ENCODE measurements around the gene MGAT4A. TPM values are rescaled to one million over a fixed set of nuclear protein-coding genes. Genes with fewer than 3 reads are reported as not detected.
A peak's percentile ranks its signal among the peaks of the same experiment; 100 is the strongest.

Gene MGAT4A
- total RNA-seq, 4 donors from 2014 or later = 12.6 to 50.0 (median 16.1) TPM

DNA sequence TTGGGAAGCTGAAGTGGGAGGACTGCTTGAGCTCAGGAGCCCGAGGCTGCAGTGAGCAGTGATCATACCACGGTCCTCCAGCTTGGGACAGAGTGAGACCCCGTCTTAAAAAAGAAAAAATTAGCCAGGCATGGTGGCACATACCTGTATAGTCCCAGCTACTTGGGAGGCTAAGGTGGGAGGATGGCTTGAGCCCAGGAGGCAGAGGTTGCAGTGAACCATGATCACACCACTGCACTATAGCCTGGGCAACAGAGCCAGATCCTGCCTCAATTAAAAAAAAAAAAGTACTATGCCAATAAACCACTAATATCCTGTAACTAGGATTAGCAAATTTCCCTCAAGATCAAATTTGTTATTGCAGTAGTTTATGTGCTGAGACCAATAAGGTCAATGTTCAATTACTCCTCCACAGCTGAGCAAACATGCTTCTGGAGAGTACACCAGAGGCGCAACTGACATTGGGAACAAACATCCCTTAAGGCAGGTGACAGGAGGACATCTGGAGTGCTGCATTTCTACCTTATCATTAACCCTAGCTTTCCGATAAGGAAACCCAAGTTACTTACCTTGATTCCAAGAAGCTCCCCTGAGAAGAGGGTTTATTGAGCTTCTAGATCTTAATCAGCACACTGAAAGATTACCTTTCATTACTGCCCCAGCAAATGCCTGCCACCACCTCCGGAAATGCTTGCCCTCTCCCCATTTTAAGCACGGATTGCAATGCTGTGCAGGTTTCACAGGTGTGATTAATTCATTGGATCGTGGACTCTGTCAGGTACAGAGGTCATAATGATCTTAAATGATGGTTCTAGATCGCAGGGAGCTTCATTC lies 26.2 kb downstream of the MGAT4A start:
- TF ChIP-seq POLR2A (IDR thresholded peaks at IDR 0.05) (no peak), EP300 (IDR thresholded peaks at IDR 0.05) (no peak)
- TF ChIP-seq, protein P1, sequence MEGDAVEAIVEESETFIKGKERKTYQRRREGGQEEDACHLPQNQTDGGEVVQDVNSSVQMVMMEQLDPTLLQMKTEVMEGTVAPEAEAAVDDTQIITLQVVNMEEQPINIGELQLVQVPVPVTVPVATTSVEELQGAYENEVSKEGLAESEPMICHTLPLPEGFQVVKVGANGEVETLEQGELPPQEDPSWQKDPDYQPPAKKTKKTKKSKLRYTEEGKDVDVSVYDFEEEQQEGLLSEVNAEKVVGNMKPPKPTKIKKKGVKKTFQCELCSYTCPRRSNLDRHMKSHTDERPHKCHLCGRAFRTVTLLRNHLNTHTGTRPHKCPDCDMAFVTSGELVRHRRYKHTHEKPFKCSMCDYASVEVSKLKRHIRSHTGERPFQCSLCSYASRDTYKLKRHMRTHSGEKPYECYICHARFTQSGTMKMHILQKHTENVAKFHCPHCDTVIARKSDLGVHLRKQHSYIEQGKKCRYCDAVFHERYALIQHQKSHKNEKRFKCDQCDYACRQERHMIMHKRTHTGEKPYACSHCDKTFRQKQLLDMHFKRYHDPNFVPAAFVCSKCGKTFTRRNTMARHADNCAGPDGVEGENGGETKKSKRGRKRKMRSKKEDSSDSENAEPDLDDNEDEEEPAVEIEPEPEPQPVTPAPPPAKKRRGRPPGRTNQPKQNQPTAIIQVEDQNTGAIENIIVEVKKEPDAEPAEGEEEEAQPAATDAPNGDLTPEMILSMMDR (IDR thresholded peaks at IDR 0.05) = no peak
- Histone ChIP-seq H3K4me3 (no peak overlapping the region), H3K27me3 (no peaks in the 10 kb centered on the region), H3K36me3 (no peaks in the 10 kb centered on the region), H3K9me3 (no peaks in the 10 kb centered on the region), H3K27ac (no peak overlapping the region), H3K4me1 (peaks cover 0 to 58% (median 42%) of the 10 kb centered on the region in 4 donors)
- DNase-seq (ENCODE audit: low spot score in 2 of 2) = no peak
- WGBS, 2 donors = 88 to 89% methylated on average over 9 of the region's 9 CpGs

DNA sequence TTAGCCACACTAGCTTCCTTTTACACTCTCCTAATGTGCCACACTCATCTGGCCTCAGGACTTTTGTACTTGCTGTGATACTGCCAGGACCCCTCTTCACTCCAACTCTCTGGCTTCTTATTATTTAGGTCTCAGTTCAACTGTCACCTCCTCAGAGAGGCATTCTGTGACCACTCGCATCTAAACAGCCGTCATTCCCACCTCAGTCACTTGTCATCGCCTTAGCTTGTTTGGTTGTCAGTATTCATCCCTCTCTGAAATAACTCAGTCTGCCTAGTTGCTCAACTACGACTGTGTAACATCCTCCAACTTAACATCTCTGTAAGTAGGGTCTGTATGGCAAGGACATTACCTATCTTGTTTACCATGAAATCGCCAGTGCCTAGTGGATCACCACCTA lies 27.2 kb downstream of the MGAT4A start:
- H3K4me1 ChIP-seq = peaks cover 0 to 48% (median 32%) of the 10 kb centered on the region in 4 donors

DNA sequence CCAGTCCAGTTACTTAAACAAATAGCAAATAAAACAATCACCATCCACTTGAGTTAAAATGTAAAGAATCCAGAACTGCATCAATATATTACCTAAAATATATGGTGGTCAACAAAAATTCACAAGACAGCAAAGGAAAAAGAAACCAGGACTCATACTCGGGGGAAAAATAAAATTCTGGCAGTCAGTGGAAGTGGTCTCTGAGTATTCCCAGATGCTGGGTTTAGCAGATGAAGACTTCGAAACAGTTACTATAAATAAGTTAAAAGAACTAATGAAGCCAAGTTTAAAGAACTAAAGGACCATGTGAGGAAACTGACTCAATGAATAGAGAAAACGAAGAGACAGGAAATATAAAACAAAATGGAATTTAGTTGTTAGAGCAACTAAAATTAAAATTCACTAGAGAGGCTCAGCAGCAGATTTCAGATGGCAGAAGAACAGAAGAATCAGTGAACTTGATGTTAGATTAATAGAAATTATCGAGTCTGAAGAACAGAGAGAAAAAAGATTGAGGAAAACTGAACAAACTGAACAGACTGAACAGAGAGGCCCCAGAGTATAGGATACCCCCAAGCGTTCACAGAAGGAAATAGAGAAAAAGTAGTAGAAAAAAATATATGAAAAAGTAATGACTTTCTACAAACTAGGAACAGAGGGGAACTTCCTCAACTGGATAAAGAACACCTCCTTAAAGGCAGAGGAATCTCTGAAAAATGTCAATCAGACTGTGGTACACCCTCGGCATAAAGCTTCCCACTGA lies 27.9 kb downstream of the MGAT4A start:
- DNase-seq (ENCODE audit: low spot score in 2 of 2) = no peak
- Histone ChIP-seq H3K9me3 (no peaks in the 10 kb centered on the region), H3K4me1 (peaks cover 0 to 41% (median 30%) of the 10 kb centered on the region in 4 donors), H3K4me3 (no peak overlapping the region), H3K27me3 (no peaks in the 10 kb centered on the region), H3K27ac (peak overlapping the region in 2 of 4 donors; percentile 50 to 72), H3K36me3 (no peaks in the 10 kb centered on the region)
- WGBS, 2 donors = 40 to 41% methylated on average over 6 of the region's 6 CpGs
- TF ChIP-seq, protein P1 (IDR thresholded peaks at IDR 0.05) = no peak
- TF ChIP-seq EP300 (IDR thresholded peaks at IDR 0.05) (no peak), POLR2A (IDR thresholded peaks at IDR 0.05) (no peak)

More for the DNA sequence above, 27.2 kb downstream of the MGAT4A start:
- TF ChIP-seq POLR2A (IDR thresholded peaks at IDR 0.05) (no peak), EP300 (IDR thresholded peaks at IDR 0.05) (no peak)
- TF ChIP-seq, protein P1 (IDR thresholded peaks at IDR 0.05) = no peak
- DNase-seq (ENCODE audit: low spot score in 2 of 2) = no peak
- 74 to 90% methylated on average over 5 of the region's 5 CpGs for WGBS, 2 donors
- Histone ChIP-seq H3K36me3 (no peaks in the 10 kb centered on the region), H3K27me3 (no peaks in the 10 kb centered on the region), H3K4me3 (no peak overlapping the region), H3K9me3 (no peaks in the 10 kb centered on the region), H3K27ac (peak overlapping the region in 2 of 4 donors; percentile 50 to 72)

DNA sequence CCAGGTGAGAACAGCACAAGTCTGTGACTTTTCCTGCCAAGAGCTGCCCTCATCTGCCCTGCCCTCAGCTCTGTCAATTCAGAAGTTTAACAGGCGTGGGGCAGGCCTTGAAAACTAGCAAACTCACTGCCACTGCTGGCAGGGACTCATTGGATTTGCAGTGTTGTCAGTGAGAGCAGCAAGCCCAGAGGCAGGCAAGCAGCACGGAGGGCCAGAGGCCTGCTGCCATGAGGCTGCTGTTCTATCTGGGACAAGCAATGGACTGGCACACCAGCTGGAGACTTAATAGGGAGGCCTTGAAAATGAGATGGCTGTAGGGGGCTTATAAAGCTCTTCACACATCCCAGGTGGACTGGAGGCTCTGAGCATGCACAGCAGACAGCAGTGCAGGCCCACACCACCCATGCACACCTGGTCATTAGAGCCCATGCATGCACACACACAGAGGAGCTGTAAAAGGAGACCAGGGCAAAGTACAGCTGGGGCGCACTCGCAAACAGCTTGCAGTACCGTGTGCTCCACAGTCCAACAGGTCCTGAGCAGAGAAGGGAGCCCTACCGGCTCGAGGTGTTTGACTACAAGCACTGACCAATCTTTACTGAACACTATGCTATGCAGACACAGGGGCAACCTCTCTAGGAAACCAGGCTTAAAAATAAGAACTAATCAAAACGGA lies 28.7 kb downstream of the MGAT4A start:
- Histone ChIP-seq H3K27me3 (no peaks in the 10 kb centered on the region), H3K36me3 (no peaks in the 10 kb centered on the region), H3K4me3 (no peak overlapping the region), H3K9me3 (no peaks in the 10 kb centered on the region), H3K4me1 (peaks cover 0 to 41% (median 30%) of the 10 kb centered on the region in 4 donors), H3K27ac (peak overlapping the region in 2 of 4 donors; percentile 50 to 72)
- TF ChIP-seq POLR2A (IDR thresholded peaks at IDR 0.05) (no peak), EP300 (IDR thresholded peaks at IDR 0.05) (no peak)
- TF ChIP-seq, protein P1 (IDR thresholded peaks at IDR 0.05) = no peak
- no peak for DNase-seq (ENCODE audit: low spot score in 2 of 2)
- WGBS, 2 donors = 68 to 71% methylated on average over 8 of the region's 8 CpGs
